Glutamatergic neuron (in vitro differentiated cells): Measurements from ENCODE around the gene C3orf22. TPM values are rescaled to one million over a fixed set of nuclear protein-coding genes. Genes with fewer than 3 reads are reported as not detected.
A peak's percentile ranks its signal among the peaks of the same experiment; 100 is the strongest.

ENCODE experiments used
- DNase-seq: peaks from one replicate; pipeline ENCODE4 v3.0.0; 2022
- H3K27ac Mint-ChIP-seq: one replicate; pipeline ENCODE4 v1.8.0; 2020; ENCODE audit warnings: mild to moderate bottlenecking, mixed read lengths, inconsistent platforms; ENCODE audit not compliant: unreplicated experiment
- H3K27me3 Mint-ChIP-seq: one replicate; pipeline ENCODE4 v1.8.0; 2020; ENCODE audit warnings: mild to moderate bottlenecking, moderate library complexity, mixed read lengths, inconsistent platforms; ENCODE audit not compliant: unreplicated experiment
- H3K36me3 Mint-ChIP-seq: one replicate; pipeline ENCODE4 v1.8.0; 2020; ENCODE audit warnings: mild to moderate bottlenecking, mixed read lengths, inconsistent platforms; ENCODE audit not compliant: unreplicated experiment
- H3K4me1 Mint-ChIP-seq: one replicate; pipeline ENCODE4 v1.8.0; 2020; ENCODE audit warnings: mild to moderate bottlenecking, low read depth, mixed read lengths, inconsistent platforms; ENCODE audit not compliant: unreplicated experiment
- H3K4me3 Mint-ChIP-seq: one replicate; pipeline ENCODE4 v1.8.0; 2020; ENCODE audit warnings: mild to moderate bottlenecking, mixed read lengths, inconsistent platforms; ENCODE audit not compliant: unreplicated experiment
- H3K9me3 Mint-ChIP-seq: one replicate; pipeline ENCODE4 v1.8.0; 2020; ENCODE audit warnings: mild to moderate bottlenecking, moderate library complexity, mixed read lengths, inconsistent platforms; ENCODE audit not compliant: unreplicated experiment
- CTCF ChIP-seq: fragments of 200-600 bp; sonication (generic); IDR thresholded peaks from one replicate; pipeline ENCODE4 v1.5.0; 2021; ENCODE audit not compliant: partially characterized antibody, unreplicated experiment
- total RNA-seq: library from RNA; stranded (reverse); fragmentation: NEBNext Ultra II Directional; extraction: Animal tissue kit (Norgen Biotek cat#: 25700); gene quantifications from one replicate; pipeline ENCODE4 v1.2.1, GENCODE V29; 2021; ENCODE audit not compliant: unreplicated experiment

C3orf22 gene
- total RNA-seq, 1 donor from 2014 or later = not detected

DNA sequence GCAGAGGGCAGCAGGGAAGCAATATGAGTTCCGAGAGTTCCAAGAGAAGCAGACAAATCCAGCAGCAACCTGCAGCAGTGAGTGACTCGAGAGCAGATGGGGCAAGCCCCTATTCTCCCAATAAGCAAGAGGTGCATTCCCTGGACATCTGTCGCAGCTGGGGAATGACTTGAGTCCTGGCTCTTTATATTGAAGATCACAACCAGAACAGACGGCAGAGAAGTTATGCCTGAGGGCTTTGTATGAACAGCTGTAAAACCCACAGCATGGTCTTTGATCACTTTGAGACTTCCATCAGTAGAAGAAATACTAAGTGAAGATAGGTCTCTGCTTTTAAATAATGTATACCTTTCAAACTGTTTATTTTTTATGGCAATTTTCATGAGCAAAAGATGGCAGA lies 23.6 kb upstream of the C3orf22 start:
- TF ChIP-seq CTCF = no peak
- peaks cover 3% of the 10 kb centered on the region for H3K9me3 Mint-ChIP-seq

GRCh38 chr3:126581569-126581968 lies 22.8 kb upstream of the C3orf22 start:
- Mint-ChIP-seq H3K4me1 (peaks cover 8% of the 10 kb centered on the region), H3K27ac (peak overlapping the region; percentile 11), H3K9me3 (peaks cover 1% of the 10 kb centered on the region), H3K36me3 (peaks cover 3% of the 10 kb centered on the region), H3K4me3 (no peak overlapping the region), H3K27me3 (peaks cover 7% of the 10 kb centered on the region)
- no peak for TF ChIP-seq CTCF
- DNase-seq = no peak

More for the DNA sequence above, 23.6 kb upstream of the C3orf22 start:
- Mint-ChIP-seq H3K27me3 (peaks cover 5% of the 10 kb centered on the region), H3K4me3 (peak overlapping the region; percentile 39), H3K27ac (no peak overlapping the region), H3K36me3 (peaks cover 3% of the 10 kb centered on the region), H3K4me1 (peaks cover 8% of the 10 kb centered on the region)
- no peak for DNase-seq

GRCh38 chr3:126580746-126581145 lies 22.0 kb upstream of the C3orf22 start:
- no peak overlapping the region for H3K4me3 Mint-ChIP-seq
- H3K9me3 Mint-ChIP-seq = peaks cover 1% of the 10 kb centered on the region
- peaks cover 10% of the 10 kb centered on the region for H3K27me3 Mint-ChIP-seq
- TF ChIP-seq CTCF = no peak
- H3K27ac Mint-ChIP-seq = no peak overlapping the region
- DNase-seq = no peak
- H3K4me1 Mint-ChIP-seq = peaks cover 8% of the 10 kb centered on the region
- peaks cover 3% of the 10 kb centered on the region for H3K36me3 Mint-ChIP-seq

GRCh38 chr3:126578702-126579101 lies 20.0 kb upstream of the C3orf22 start:
- Mint-ChIP-seq H3K27ac (no peak overlapping the region), H3K9me3 (no peaks in the 10 kb centered on the region), H3K36me3 (no peaks in the 10 kb centered on the region), H3K4me3 (no peak overlapping the region), H3K27me3 (peaks cover 9% of the 10 kb centered on the region), H3K4me1 (peaks cover 9% of the 10 kb centered on the region)
- no peak for DNase-seq
- TF ChIP-seq CTCF = no peak

DNA sequence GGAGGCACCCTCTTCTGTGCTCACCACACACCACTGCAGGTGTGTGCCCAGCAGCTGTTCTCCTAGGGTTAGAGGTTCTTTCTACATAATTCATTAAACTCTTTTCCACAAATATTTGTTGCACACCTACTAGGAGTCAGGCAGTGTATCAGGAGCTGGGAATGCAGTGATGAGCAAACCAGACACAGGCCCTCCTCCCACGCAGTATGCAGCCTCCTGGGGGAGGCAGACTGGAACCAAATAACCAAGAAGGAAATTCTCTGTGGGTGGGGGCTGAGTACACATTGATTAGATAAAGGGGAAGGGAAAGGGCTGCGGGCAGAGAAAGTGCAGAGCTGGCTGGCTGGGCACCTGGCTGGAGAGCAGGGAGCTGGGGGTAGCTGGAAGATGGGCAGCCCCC lies 18.5 kb upstream of the C3orf22 start:
- no peaks in the 10 kb centered on the region for H3K36me3 Mint-ChIP-seq
- H3K4me3 Mint-ChIP-seq = no peak overlapping the region
- TF ChIP-seq CTCF = no peak
- peaks cover 10% of the 10 kb centered on the region for H3K4me1 Mint-ChIP-seq
- H3K27ac Mint-ChIP-seq = no peak overlapping the region
- no peaks in the 10 kb centered on the region for H3K9me3 Mint-ChIP-seq
- no peak for DNase-seq
- peaks cover 9% of the 10 kb centered on the region for H3K27me3 Mint-ChIP-seq
